GM12878 (cell line): ENCODE data around the gene PPP1R3E. TPM values are rescaled to one million over a fixed set of nuclear protein-coding genes. Genes with fewer than 3 reads are reported as not detected.

Experiments
- ATAC-seq: fragments of 200-7000 bp; cut with Tn5 transposase; 3 replicates; pipeline ENCODE4 v1.9.1; 2020; ENCODE audit warnings: mild to moderate bottlenecking, moderate library complexity
- BruUV-seq: library from RNA; stranded (reverse); fragments of 400-500 nt; replicated peaks from 2 replicates; lab custom pipeline; 2021; lab: Mats Ljungman, UMichigan
- CTCF ChIA-PET: fragments of 300-600 bp; sonication (Branson Sonifier 250); formaldehyde crosslinking; extraction: SDS; loops from one replicate; lab custom pipeline; 2021; ENCODE audit warnings: inconsistent platforms; lab: Yijun Ruan, JAX
- POLR2A ChIA-PET: fragments of 350-600 bp; formaldehyde crosslinking; extraction: SDS; loops from one replicate; lab custom pipeline; 2021; ENCODE audit warnings: inconsistent platforms; lab: Charles Lee
- RAD21 ChIA-PET: fragments of 300-600 bp; sonication (Branson Sonifier 250); formaldehyde crosslinking; loops from one replicate; lab custom pipeline; 2023; ENCODE audit warnings: antibody characterized with exemption; ENCODE audit not compliant: unreplicated experiment; lab: Charles Lee
- SMC1A ChIA-PET: fragments of 300-600 bp; sonication (Branson Sonifier 250); formaldehyde crosslinking; loops from one replicate; lab custom pipeline; 2023; ENCODE audit not compliant: unreplicated experiment, uncharacterized antibody; lab: Charles Lee
- DNase-seq: peaks from one replicate; pipeline ENCODE4 v3.0.0-alpha.2; 2011; ENCODE audit warnings: low read depth, low spot score
- FAIRE-seq: peaks from 3 replicates; lab custom pipeline; 2011; peaks lifted over from hg19 to GRCh38; lab: Jason Lieb, UNC
- H2AFZ ChIP-seq: 2 replicates; pipeline ENCODE4 v1.6.0; 2011; ENCODE audit warnings: low read depth, low read length, control low read depth; ENCODE audit not compliant: control insufficient read depth
- H3K27ac ChIP-seq: 2 replicates; pipeline ENCODE4 v1.5.1; 2011; ENCODE audit warnings: control low read depth; ENCODE audit not compliant: control insufficient read depth, insufficient read depth
- H3K27me3 ChIP-seq, 2 experiments: replicated peaks in 1 of 2; 2 replicates each; pipeline versions ENCODE4 v1.6.0 to v1.6.1; 2011; ENCODE audit warnings: low read length in 1 of 2; ENCODE audit not compliant: control insufficient read depth in 2 of 2, insufficient read depth in 2 of 2
- H3K36me3 ChIP-seq, 2 experiments: 2 replicates each; pipeline ENCODE4 v1.5.1; 2011; ENCODE audit warnings: low read length in 1 of 2; ENCODE audit not compliant: control insufficient read depth in 2 of 2, insufficient read depth in 2 of 2
- H3K4me1 ChIP-seq: 2 replicates; pipeline ENCODE4 v1.6.1; 2011; ENCODE audit warnings: mild to moderate bottlenecking, low read length, moderate library complexity, mixed read lengths; ENCODE audit not compliant: control insufficient read depth, insufficient read depth
- H3K4me2 ChIP-seq: 2 replicates; pipeline ENCODE4 v1.6.0; 2011; ENCODE audit warnings: control low read depth; ENCODE audit not compliant: control insufficient read depth, insufficient read depth
- H3K4me3 ChIP-seq: fragments of 200-600 bp; sonication (generic); 2 replicates; pipeline ENCODE4 v1.5.1; 2016
- H3K79me2 ChIP-seq: 2 replicates; pipeline ENCODE4 v1.6.0; 2011; ENCODE audit warnings: low read length; ENCODE audit not compliant: control insufficient read depth, insufficient read depth
- H3K9ac ChIP-seq: 2 replicates; pipeline ENCODE4 v1.8.0; 2011; ENCODE audit warnings: low read length, control low read depth, mixed read lengths; ENCODE audit not compliant: control insufficient read depth, insufficient read depth
- H3K9me3 ChIP-seq: replicated peaks from 3 replicates; pipeline ENCODE4 v1.5.1; 2011; ENCODE audit warnings: mild to moderate bottlenecking, low read length; ENCODE audit not compliant: control insufficient read depth, insufficient read depth
- H4K20me1 ChIP-seq: 2 replicates; pipeline ENCODE4 v1.6.0; 2011; ENCODE audit not compliant: control insufficient read depth, insufficient read depth
- CHD1 ChIP-seq: IDR thresholded peaks from 2 replicates; pipeline ENCODE4 v1.6.1; 2012; ENCODE audit warnings: low read depth, low read length, improper control_type of control experiment
- EGR1 ChIP-seq, 2 experiments: IDR thresholded peaks; 1 replicate in 1 of 2; 2 replicates in 1 of 2; pipeline ENCODE4 v1.6.1; 2011 to 2012; ENCODE audit warnings: low read depth in 2 of 2, low read length in 2 of 2, borderline replicate concordance in 1 of 2, mild to moderate bottlenecking in 1 of 2, moderate library complexity in 1 of 2
- LARP7 ChIP-seq: fragments of 450-650 bp; IDR thresholded peaks from 2 replicates; pipeline ENCODE4 v1.6.1; 2017; ENCODE audit warnings: mild to moderate bottlenecking
- RB1 ChIP-seq: fragments of 450-650 bp; formaldehyde crosslinking; IDR thresholded peaks from 2 replicates; pipeline ENCODE4 v1.6.1; 2017; ENCODE audit warnings: mild to moderate bottlenecking, borderline replicate concordance
- SIN3A ChIP-seq: IDR thresholded peaks from 2 replicates; pipeline ENCODE4 v1.6.1; 2012; ENCODE audit warnings: low read depth, low read length, improper control_type of control experiment
- SMAD1 ChIP-seq: fragments of 450-650 bp; IDR thresholded peaks from 2 replicates; pipeline ENCODE4 v1.6.1; 2018; ENCODE audit warnings: mild to moderate bottlenecking, low read depth; ENCODE audit not compliant: partially characterized antibody
- SMC3 ChIP-seq: IDR thresholded peaks from 2 replicates; pipeline ENCODE4 v1.6.1; 2011; ENCODE audit warnings: low read length, improper control_type of control experiment, borderline replicate concordance
- SUPT20H ChIP-seq: IDR thresholded peaks from 2 replicates; pipeline ENCODE4 v1.6.1; 2011; ENCODE audit warnings: low read depth, mild to moderate bottlenecking, low read length, moderate library complexity, borderline replicate concordance; ENCODE audit not compliant: control insufficient read depth
- TAF1 ChIP-seq: IDR thresholded peaks from 2 replicates; pipeline ENCODE4 v1.6.1; 2011; ENCODE audit warnings: mild to moderate bottlenecking, low read depth, low read length, borderline replicate concordance
- ZSCAN29 ChIP-seq: fragments of 450-650 bp; IDR thresholded peaks from 2 replicates; pipeline ENCODE4 v1.6.1; 2017; ENCODE audit warnings: mild to moderate bottlenecking, moderate library complexity
- WGBS: methylation state at CpG from one replicate; pipeline ENCODE4 v1.1.6; 2016; ENCODE audit warnings: low lambda C conversion rate; ENCODE audit not compliant: insufficient replicate concordance, insufficient coverage; ENCODE audit errors: missing lambda C conversion rate; 5-methylcytosine and 5-hydroxymethylcytosine counted together
- in situ Hi-C: fragments of 300-500 bp; cut with MboI; formaldehyde crosslinking; loops from 9 replicates; pipeline ENCODE4 v1.14.3; 2018; ENCODE audit warnings: mixed read lengths
- intact Hi-C: fragments of 100-400 bp; cut with micrococcal nuclease; formaldehyde crosslinking; loops from one replicate; pipeline ENCODE4 v1.14.2; 2022; ENCODE audit not compliant: unreplicated experiment
- polyA plus RNA-seq, 11 experiments: library from polyadenylated mRNA; depleted of rRNA in 4 of 11; unstranded in 6 of 11; stranded (reverse) in 5 of 11; fragments of >200 nt; fragmentation: Nextera tagmentation in 4 of 11; fragmentation: Illumina TruSeq in 1 of 11; extraction: Ambion mirVana in 4 of 11; extraction: Trizol in 1 of 11; gene quantifications; 1 replicate in 1 of 11; 2 replicates in 10 of 11; pipeline versions ENCODE4 v1.2.1 to v1.2.3, GENCODE V29; 2011 to 2016; ENCODE audit warnings: inconsistent platforms in 2 of 11, missing spikeins in 2 of 11, low read depth in 1 of 11
- total RNA-seq, 4 experiments: library from RNA; depleted of rRNA in 3 of 4; stranded (reverse); fragments of >200 nt in 3 of 4; fragmentation: Illumina TruSeq in 1 of 4; extraction: Trizol in 1 of 4; gene quantifications; 2 replicates each; pipeline versions ENCODE4 v1.2.1 to v1.2.3, GENCODE V29; 2013 to 2021

The PPP1R3E gene
- total and polyA plus RNA-seq, 10 of the 15 experiments (the other 5 are each of a cell fraction or from before 2014, with no cell fraction given) = 4.6 to 26.4 (median 7.1) TPM

DNA sequence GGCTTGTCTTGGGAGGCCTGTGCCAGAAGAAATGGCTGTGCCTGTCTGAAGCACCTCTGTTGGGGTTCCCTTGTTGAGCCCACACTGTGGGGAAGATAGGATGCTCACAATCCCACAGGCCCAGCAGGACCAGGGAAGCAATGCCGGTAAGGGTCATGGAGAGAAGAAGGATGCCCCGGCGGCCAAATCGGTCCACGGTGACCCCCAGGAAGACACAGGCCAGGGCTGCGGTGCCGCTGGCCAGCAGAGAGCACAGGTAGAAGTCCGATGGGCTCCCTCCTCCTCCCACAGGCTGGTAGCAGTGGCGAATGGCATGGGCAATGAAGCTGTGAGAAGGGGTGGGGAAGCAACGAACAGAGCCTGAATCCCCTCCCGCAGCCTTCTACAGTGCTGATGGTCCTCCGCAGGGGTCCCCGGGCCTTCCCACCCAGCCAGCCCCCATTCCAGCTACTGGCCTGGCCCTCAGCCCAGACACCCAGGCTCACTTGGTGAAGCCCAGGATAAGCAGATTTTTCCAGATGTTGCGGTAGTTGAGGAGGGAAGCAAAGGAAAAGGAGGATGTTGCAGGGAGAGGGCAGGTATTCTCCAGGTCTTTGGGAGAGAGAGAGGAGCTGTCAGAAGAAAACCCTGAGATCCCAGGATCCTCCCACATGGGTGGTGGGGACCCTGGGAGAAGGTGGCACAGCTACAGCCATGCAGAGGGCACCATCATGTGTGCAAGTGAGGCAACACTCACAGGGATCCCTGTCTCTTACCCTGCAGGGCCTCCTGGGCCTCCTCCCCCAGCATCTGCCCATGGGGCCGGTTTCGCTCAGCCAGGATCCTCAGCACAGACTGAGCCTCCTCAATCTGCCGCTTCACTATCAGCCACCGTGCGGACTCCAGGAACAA lies 45.0 kb upstream of the PPP1R3E start:
- SMC1A ChIA-PET = no interaction called here
- DNase-seq = no peak
- Histone ChIP-seq H3K9me3 (no peaks in the 10 kb centered on the region), H3K27me3 (peaks cover 4 to 9% of the 10 kb centered on the region in 2 experiments), H3K4me2 (no peak overlapping the region), H2AFZ (no peak overlapping the region), H3K4me1 (no peaks in the 10 kb centered on the region), H3K36me3 (no peaks in the 10 kb centered on the region), H3K27ac (no peak overlapping the region), H4K20me1 (no peaks in the 10 kb centered on the region), H3K4me3 (no peak overlapping the region), H3K79me2 (no peaks in the 10 kb centered on the region), H3K9ac (no peak overlapping the region)
- in situ Hi-C loops (no loop called here), intact Hi-C loops (no loop called here)
- no peak for ATAC-seq
- POLR2A ChIA-PET = no interaction called here
- WGBS = 74% methylated on average over 19 of the region's 19 CpGs
- TF ChIP-seq CHD1 (no peak), LARP7 (no peak), TAF1 (no peak)
- CTCF ChIA-PET = no interaction called here
- no peak for FAIRE-seq
- RAD21 ChIA-PET = no interaction called here
- no TSS peak for BruUV-seq

DNA sequence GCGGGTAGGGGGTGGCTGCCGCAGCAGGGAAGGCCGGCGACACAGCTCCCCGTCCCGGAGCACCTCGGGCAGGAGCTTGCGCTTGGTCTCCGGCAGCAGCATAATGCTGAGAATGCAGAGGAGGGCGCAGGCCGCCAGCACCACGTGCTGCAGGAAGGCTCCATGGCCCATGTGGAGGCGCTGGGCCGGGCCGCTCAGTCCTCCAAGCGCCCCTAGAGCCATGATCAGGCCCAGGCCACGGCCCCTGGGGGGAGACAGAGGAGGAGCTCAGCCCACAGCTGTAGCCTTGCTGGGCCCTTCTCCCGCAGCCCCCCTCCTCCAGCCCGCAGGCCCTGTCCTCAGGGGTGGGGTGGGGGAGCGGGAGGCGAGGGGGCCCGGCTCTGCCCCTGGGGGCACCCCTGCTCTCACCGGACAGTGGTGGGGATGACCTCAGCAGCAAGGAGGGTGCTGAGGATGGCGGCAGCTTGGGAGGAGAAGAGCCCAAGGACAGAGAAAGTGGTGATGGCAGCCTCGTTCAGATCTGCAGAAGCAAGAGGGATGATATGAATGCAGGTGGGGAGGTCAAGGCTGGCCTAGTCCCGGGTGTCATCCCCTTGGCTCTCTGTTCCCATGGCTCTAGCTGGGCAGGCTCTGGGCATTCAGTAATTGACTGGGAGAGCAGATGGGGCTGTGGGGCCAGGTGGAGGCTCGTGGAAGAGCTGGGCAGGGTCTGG lies 44.2 kb upstream of the PPP1R3E start:
- Histone ChIP-seq H2AFZ (no peak overlapping the region), H4K20me1 (no peaks in the 10 kb centered on the region), H3K27me3 (peaks cover 1 to 4% of the 10 kb centered on the region in 2 experiments), H3K4me3 (no peak overlapping the region), H3K27ac (no peak overlapping the region), H3K4me1 (no peaks in the 10 kb centered on the region), H3K79me2 (no peaks in the 10 kb centered on the region), H3K36me3 (no peaks in the 10 kb centered on the region), H3K9ac (no peak overlapping the region), H3K9me3 (no peaks in the 10 kb centered on the region), H3K4me2 (no peak overlapping the region)
- in situ Hi-C loops = no loop called here
- 47% methylated on average over 26 of the region's 27 CpGs for WGBS
- FAIRE-seq = no peak
- ATAC-seq = no peak
- DNase-seq = no peak
- BruUV-seq = no TSS peak
- POLR2A ChIA-PET = no interaction called here
- TF ChIP-seq RB1 (no peak), ZSCAN29 (no peak), SMAD1 (no peak), SIN3A (no peak), SMC3 (no peak), EGR1 (IDR thresholded peaks at IDR 0.05; ENCODE audit: borderline replicate concordance in 1 of 2, low read depth in 2 of 2, low read length in 2 of 2) (no peak), SUPT20H (no peak)
- CTCF ChIA-PET = no interaction called here
- RAD21 ChIA-PET = interaction anchor here (1.4 kb wide), 1 partner anchor 19 kb away, joined by 3 read pairs; no protein-coding TSS in a partner anchor
- SMC1A ChIA-PET = no interaction called here
- intact Hi-C loops = no loop called here
